MM.1S (cell line): ENCODE data around the gene GPR87.

Source experiments
- EZH2 ChIP-seq: fragments of 300-600 bp; sonication (generic); optimal IDR thresholded peaks from 2 replicates; pipeline ENCODE3; 2017; ENCODE audit warnings: low read depth, mild to moderate bottlenecking, antibody characterized with exemption, low read length, mixed read lengths
- TF ChIP-seq, protein P1 (sequence below): fragments of 300-600 bp; sonication (generic); IDR thresholded peaks from 2 replicates; pipeline ENCODE4 v1.5.1; 2016; ENCODE audit warnings: antibody characterized with exemption, low read length, mixed read lengths

DNA sequence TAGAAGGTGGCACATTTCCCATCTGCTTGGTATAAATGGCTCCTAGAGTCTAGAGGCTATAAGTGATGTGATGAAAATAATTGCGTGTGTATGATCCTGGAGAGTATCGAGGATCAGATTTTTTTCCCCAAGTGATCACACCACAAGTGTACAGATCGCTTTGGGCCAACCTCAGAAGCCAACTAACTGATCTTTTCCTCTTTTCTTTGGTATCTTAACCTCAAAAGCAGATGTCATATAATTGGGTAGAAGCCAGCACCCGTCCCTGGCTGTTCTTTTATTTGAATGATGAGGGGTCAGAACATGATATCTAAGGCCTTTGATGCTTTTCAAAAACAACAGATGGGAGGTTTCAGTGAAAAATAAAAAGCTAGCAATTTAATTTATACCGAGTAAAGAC, 41.5 kb downstream of the GPR87 start:
- TF ChIP-seq, protein P1, sequence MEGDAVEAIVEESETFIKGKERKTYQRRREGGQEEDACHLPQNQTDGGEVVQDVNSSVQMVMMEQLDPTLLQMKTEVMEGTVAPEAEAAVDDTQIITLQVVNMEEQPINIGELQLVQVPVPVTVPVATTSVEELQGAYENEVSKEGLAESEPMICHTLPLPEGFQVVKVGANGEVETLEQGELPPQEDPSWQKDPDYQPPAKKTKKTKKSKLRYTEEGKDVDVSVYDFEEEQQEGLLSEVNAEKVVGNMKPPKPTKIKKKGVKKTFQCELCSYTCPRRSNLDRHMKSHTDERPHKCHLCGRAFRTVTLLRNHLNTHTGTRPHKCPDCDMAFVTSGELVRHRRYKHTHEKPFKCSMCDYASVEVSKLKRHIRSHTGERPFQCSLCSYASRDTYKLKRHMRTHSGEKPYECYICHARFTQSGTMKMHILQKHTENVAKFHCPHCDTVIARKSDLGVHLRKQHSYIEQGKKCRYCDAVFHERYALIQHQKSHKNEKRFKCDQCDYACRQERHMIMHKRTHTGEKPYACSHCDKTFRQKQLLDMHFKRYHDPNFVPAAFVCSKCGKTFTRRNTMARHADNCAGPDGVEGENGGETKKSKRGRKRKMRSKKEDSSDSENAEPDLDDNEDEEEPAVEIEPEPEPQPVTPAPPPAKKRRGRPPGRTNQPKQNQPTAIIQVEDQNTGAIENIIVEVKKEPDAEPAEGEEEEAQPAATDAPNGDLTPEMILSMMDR: no peak
- TF ChIP-seq EZH2: no peak
